ENCODE data around the gene OR10H1.

The OR10H1 gene

DNA sequence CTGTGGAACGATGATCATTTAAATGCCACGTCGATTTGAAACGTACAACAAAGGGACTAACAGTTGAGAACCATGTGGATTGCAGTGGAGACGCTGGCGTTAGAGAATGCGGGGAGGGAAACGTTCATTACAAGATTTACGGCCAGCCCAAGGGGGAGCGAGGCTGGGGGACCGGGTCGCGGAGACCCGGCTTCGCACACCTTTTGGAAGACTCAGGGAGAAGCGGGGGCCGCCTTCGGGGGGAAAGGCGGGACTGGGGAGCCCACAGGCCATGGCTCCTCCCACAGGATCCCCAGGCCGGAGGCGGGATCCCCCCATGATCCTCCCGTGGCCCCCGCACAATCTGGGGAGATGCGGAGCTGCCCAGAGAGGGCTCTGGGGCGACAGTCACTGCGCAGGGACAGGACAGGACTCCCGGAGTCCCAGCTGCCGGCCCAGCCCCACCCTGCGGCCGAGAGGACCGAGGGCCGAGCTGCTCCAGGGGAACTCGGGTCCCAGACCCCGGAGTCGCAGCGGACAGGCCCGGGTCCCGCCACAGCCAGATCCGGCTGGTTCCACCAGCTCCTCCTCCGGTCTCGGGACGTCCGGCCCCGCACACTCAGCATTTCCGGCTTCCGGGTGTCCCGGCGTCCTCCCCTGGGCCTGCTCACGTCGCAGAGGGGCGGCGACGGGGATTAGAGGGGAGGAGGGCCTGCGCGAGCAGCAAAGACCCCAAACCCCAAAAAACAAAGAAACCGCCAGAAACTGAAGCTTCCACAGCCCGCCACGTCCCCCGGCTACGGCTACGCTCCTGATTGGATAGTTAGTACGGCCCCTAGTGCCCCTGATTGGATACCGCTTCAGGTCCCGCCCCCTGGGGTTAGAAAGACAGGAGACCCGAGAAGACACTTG is 21.1 kb upstream of the OR10H1 start (continued):
- TF ChIP-seq, protein P1, sequence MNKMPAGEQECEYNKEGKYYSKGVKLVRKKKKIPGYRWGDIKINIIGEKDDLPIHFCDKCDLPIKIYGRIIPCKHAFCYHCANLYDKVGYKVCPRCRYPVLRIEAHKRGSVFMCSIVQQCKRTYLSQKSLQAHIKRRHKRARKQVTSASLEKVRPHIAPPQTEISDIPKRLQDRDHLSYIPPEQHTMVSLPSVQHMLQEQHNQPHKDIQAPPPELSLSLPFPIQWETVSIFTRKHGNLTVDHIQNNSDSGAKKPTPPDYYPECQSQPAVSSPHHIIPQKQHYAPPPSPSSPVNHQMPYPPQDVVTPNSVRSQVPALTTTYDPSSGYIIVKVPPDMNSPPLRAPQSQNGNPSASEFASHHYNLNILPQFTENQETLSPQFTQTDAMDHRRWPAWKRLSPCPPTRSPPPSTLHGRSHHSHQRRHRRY (tag by site-specific recombination; IDR thresholded peaks at IDR 0.05), result no peak
- TF ChIP-seq ZFHX2 (tag by site-specific recombination; conservative IDR thresholded peaks at IDR 0.05) (peak; percentile 46), TRIM28 (IDR thresholded peaks at IDR 0.05; ENCODE audit: borderline replicate concordance, low read length) (no peak), ZNF223 (tag by site-specific recombination; IDR thresholded peaks at IDR 0.05) (no peak), OSR2 (tag by site-specific recombination; IDR thresholded peaks at IDR 0.05) (0 out of 2 replicates have a peak, but pooled peaks have one; percentile 13), ZNF529 (tag by site-specific recombination; IDR thresholded peaks at IDR 0.05; ENCODE audit: insufficient replicate concordance) (no peak), ZNF221 (tag by site-specific recombination; IDR thresholded peaks at IDR 0.05; ENCODE audit: borderline replicate concordance) (no peak), ZNF16 (tag by site-specific recombination; IDR thresholded peaks at IDR 0.05; ENCODE audit: low read depth) (no peak), ZNF510 (tag by site-specific recombination; IDR thresholded peaks at IDR 0.05; ENCODE audit: insufficient replicate concordance) (no peak), MYNN (tag by site-specific recombination; IDR thresholded peaks at IDR 0.05; ENCODE audit: borderline replicate concordance) (no peak), ZNF600 (tag by site-specific recombination; IDR thresholded peaks at IDR 0.05) (peak; percentile 28; the same call in 1 of the 2 replicates), ZFP69B (tag by site-specific recombination; IDR thresholded peaks at IDR 0.05) (0 out of 2 replicates have a peak, but pooled peaks have one; percentile 30), ZNF146 (tag by site-specific recombination; IDR thresholded peaks at IDR 0.05) (no peak), ZNF362 (tag by site-specific recombination; IDR thresholded peaks at IDR 0.05) (no peak), ZNF24 (tag by site-specific recombination; IDR thresholded peaks at IDR 0.05) (no peak), ZNF629 (tag by site-specific recombination; IDR thresholded peaks at IDR 0.05) (peak; percentile 22; the same call in 1 of the 2 replicates), ZNF530 (tag by site-specific recombination; IDR thresholded peaks at IDR 0.05; ENCODE audit: low read depth) (no peak), YY1 (tag by site-specific recombination; IDR thresholded peaks at IDR 0.05) (no peak), ZNF423 (tag by site-specific recombination; IDR thresholded peaks at IDR 0.05) (no peak), ZBTB1 (tag by site-specific recombination; IDR thresholded peaks at IDR 0.05) (0 out of 2 replicates have a peak, but pooled peaks have one; percentile 22), GLIS2 (tag by site-specific recombination; IDR thresholded peaks at IDR 0.05) (peak; percentile 19; the same call in 1 of the 2 replicates), IKZF3 (tag by site-specific recombination; IDR thresholded peaks at IDR 0.05) (no peak)
- TF ChIP-seq, protein P2, sequence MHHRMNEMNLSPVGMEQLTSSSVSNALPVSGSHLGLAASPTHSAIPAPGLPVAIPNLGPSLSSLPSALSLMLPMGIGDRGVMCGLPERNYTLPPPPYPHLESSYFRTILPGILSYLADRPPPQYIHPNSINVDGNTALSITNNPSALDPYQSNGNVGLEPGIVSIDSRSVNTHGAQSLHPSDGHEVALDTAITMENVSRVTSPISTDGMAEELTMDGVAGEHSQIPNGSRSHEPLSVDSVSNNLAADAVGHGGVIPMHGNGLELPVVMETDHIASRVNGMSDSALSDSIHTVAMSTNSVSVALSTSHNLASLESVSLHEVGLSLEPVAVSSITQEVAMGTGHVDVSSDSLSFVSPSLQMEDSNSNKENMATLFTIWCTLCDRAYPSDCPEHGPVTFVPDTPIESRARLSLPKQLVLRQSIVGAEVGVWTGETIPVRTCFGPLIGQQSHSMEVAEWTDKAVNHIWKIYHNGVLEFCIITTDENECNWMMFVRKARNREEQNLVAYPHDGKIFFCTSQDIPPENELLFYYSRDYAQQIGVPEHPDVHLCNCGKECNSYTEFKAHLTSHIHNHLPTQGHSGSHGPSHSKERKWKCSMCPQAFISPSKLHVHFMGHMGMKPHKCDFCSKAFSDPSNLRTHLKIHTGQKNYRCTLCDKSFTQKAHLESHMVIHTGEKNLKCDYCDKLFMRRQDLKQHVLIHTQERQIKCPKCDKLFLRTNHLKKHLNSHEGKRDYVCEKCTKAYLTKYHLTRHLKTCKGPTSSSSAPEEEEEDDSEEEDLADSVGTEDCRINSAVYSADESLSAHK (tag by site-specific recombination; IDR thresholded peaks at IDR 0.05), result peak; percentile 92
- TF ChIP-seq, protein P3, sequence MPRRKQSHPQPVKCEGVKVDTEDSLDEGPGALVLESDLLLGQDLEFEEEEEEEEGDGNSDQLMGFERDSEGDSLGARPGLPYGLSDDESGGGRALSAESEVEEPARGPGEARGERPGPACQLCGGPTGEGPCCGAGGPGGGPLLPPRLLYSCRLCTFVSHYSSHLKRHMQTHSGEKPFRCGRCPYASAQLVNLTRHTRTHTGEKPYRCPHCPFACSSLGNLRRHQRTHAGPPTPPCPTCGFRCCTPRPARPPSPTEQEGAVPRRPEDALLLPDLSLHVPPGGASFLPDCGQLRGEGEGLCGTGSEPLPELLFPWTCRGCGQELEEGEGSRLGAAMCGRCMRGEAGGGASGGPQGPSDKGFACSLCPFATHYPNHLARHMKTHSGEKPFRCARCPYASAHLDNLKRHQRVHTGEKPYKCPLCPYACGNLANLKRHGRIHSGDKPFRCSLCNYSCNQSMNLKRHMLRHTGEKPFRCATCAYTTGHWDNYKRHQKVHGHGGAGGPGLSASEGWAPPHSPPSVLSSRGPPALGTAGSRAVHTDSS (tag by site-specific recombination; IDR thresholded peaks at IDR 0.05), result no peak
- TF ChIP-seq, protein P4, sequence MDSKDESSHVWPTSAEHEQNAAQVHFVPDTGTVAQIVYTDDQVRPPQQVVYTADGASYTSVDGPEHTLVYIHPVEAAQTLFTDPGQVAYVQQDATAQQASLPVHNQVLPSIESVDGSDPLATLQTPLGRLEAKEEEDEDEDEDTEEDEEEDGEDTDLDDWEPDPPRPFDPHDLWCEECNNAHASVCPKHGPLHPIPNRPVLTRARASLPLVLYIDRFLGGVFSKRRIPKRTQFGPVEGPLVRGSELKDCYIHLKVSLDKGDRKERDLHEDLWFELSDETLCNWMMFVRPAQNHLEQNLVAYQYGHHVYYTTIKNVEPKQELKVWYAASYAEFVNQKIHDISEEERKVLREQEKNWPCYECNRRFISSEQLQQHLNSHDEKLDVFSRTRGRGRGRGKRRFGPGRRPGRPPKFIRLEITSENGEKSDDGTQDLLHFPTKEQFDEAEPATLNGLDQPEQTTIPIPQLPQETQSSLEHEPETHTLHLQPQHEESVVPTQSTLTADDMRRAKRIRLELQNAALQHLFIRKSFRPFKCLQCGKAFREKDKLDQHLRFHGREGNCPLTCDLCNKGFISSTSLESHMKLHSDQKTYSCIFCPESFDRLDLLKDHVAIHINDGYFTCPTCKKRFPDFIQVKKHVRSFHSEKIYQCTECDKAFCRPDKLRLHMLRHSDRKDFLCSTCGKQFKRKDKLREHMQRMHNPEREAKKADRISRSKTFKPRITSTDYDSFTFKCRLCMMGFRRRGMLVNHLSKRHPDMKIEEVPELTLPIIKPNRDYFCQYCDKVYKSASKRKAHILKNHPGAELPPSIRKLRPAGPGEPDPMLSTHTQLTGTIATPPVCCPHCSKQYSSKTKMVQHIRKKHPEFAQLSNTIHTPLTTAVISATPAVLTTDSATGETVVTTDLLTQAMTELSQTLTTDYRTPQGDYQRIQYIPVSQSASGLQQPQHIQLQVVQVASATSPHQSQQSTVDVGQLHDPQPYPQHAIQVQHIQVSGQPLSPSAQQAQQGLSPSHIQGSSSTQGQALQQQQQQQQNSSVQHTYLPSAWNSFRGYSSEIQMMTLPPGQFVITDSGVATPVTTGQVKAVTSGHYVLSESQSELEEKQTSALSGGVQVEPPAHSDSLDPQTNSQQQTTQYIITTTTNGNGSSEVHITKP (tag by site-specific recombination; IDR thresholded peaks at IDR 0.05), result peak; percentile 94
